ENCODE data around the gene RPN1. TPM values are rescaled to one million over a fixed set of nuclear protein-coding genes. Genes with fewer than 3 reads are reported as not detected.
A peak's percentile ranks its signal among the peaks of the same experiment; 100 is the strongest.
"Not testable (repeated sequence)": the region's sequence is repeated elsewhere in the genome, so short reads cannot be mapped to it uniquely, and the experiment has no call there.

RPN1 gene
- total RNA-seq, 2 donors from 2014 or later = 126 to 133 TPM

- Histone ChIP-seq H3K27ac (peak overlapping the region in 2 of 4 donors; percentile 25 to 63), H3K4me3 (peak overlapping the region in 1 of 2 donors; percentile 4), H3K4me1 (peaks cover 13% of the 10 kb centered on the region)
- TF ChIP-seq, protein P1, sequence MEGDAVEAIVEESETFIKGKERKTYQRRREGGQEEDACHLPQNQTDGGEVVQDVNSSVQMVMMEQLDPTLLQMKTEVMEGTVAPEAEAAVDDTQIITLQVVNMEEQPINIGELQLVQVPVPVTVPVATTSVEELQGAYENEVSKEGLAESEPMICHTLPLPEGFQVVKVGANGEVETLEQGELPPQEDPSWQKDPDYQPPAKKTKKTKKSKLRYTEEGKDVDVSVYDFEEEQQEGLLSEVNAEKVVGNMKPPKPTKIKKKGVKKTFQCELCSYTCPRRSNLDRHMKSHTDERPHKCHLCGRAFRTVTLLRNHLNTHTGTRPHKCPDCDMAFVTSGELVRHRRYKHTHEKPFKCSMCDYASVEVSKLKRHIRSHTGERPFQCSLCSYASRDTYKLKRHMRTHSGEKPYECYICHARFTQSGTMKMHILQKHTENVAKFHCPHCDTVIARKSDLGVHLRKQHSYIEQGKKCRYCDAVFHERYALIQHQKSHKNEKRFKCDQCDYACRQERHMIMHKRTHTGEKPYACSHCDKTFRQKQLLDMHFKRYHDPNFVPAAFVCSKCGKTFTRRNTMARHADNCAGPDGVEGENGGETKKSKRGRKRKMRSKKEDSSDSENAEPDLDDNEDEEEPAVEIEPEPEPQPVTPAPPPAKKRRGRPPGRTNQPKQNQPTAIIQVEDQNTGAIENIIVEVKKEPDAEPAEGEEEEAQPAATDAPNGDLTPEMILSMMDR (IDR thresholded peaks at IDR 0.05) = peak in 4 of 7 experiments; percentile 37 to 58 (median 40)
- TF ChIP-seq POLR2A (IDR thresholded peaks at IDR 0.05) = peak in 1 of 3 donors; percentile 22
- DNase-seq = peak; percentile 63 to 75 (median 64)
- H3K36me3 ChIP-seq (replicated peaks in 1 of 2; ENCODE audit: insufficient read depth in 1 of 2, low read depth in 2 of 2); H3K27me3 ChIP-seq; ATAC-seq; intact Hi-C loops (cut with DNase I); H3K9me3 ChIP-seq: not testable (repeated sequence)
- WGBS, 2 donors = 24 to 43% methylated on average over 9 to 43 of the region's 43 CpGs
Observed at GRCh38 chr3:128653383-128653992, 2.9 kb upstream of the RPN1 start.

DNA sequence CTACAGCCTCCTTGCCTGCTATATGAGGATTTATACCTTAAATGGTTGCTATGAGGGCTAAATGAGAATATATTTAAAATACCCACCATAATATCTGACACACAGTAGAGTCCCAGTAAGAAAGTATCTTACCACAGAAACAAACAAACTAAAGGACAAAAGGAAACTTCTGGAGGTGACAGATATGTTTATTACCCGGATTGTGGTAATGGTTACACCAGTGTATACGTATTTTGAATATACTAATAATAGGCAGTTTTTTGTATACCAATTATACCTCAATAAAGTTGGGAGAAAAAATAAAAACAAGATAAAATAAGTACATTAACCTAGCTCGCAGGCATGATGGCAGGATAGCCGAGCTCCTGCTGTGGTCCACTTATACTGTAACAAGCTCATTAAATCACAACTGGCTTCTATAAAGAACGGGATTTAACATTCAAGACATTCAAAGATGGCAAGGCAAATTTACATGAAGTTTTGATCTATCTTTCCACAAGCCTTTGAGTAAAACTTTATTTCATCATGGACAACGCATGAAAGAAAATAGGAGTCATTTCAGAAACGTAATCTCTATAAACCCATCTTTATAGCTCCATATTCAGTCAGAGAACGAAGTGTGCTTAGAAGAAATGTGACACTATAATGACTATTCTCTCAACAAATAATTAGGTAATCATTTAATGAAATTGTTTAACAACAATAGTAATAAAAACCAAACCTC, 1.5 kb downstream of the RPN1 start:
- no peaks in the 10 kb centered on the region for H3K9me3 ChIP-seq
- ATAC-seq (no peak), DNase-seq (no peak)
- peak overlapping the region in 3 of 4 donors; percentile 97 to 99 (median 99) for H3K27ac ChIP-seq
- H3K4me3 ChIP-seq = peak overlapping the region; percentile 98 to 100
- peaks cover 0 to 4% of the 10 kb centered on the region in 2 donors for H3K36me3 ChIP-seq (replicated peaks in 1 of 2; ENCODE audit: insufficient read depth in 1 of 2, low read depth in 2 of 2)
- H3K27me3 ChIP-seq = no peaks in the 10 kb centered on the region
- H3K4me1 ChIP-seq = peaks cover 46% of the 10 kb centered on the region
- intact Hi-C loops (cut with DNase I) = no loop called here
- whole genome bisulfite sequencing, 2 donors = 10% methylated on average over 8 of the region's 8 CpGs
- no peak for TF ChIP-seq POLR2A (IDR thresholded peaks at IDR 0.05)
- TF ChIP-seq, protein P1 (IDR thresholded peaks at IDR 0.05) = no peak

DNA sequence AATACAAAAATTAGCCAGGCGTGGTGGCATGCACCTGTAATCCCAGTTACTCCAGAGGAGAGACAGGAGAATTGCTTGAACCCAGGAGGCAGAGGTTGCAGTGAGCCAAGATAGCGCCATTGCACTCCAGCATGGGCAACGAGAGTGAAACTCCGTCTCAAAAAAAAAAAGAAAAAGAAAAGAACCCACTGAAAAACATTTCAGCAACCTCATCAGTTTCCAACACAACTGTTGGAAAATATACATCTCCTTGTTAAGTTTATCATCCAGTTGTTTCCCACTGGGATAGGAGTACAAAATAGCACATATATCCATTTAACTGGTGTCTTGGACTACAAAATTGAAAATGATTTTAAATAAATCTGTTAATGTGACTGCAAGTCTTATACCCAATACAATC, 2.2 kb downstream of the RPN1 start:
- DNase-seq = no peak
- H3K27ac ChIP-seq = peak overlapping the region in 1 of 4 donors; percentile 32
- intact Hi-C loops (cut with DNase I) = no loop called here
- H3K36me3 ChIP-seq (replicated peaks in 1 of 2; ENCODE audit: insufficient read depth in 1 of 2, low read depth in 2 of 2) = peaks cover 0 to 8% of the 10 kb centered on the region in 2 donors
- WGBS, 2 donors = 27 to 32% methylated on average over 4 of the region's 4 CpGs
- no peak overlapping the region for H3K4me3 ChIP-seq
- TF ChIP-seq POLR2A (IDR thresholded peaks at IDR 0.05) = no peak
- TF ChIP-seq, protein P1 (IDR thresholded peaks at IDR 0.05) = no peak
- peaks cover 46% of the 10 kb centered on the region for H3K4me1 ChIP-seq
- no peaks in the 10 kb centered on the region for H3K27me3 ChIP-seq
- ATAC-seq = no peak
- H3K9me3 ChIP-seq = no peaks in the 10 kb centered on the region

DNA sequence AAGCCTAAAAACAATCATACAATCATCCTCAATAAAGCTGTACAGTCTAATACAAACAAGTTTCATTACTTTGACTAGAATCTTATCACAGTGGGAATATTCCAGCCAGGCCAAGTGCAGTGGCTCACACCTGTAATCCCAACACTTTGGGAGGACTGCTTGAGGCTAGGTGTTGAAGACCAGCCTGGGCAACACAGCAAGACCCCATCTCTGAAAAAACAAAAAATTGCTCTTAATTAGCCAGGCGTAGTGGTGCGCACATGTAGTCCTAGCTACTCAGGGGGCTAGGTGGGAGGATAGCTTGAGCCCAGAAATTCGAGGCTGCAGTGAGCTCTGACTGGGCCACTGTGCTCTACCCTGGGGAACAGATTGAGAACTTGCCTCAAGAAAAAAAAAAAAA, 3.3 kb downstream of the RPN1 start:
- peaks cover 0 to 16% of the 10 kb centered on the region in 2 donors for H3K36me3 ChIP-seq (replicated peaks in 1 of 2; ENCODE audit: insufficient read depth in 1 of 2, low read depth in 2 of 2)
- H3K4me1 ChIP-seq = peaks cover 49% of the 10 kb centered on the region

More for the DNA sequence above, 3.3 kb downstream of the RPN1 start:
- Histone ChIP-seq H3K27ac (peak overlapping the region in 1 of 4 donors; percentile 13), H3K9me3 (no peaks in the 10 kb centered on the region), H3K27me3 (no peaks in the 10 kb centered on the region), H3K4me3 (no peak overlapping the region)
- WGBS, 2 donors = 81 to 85% methylated on average over 3 of the region's 3 CpGs
- intact Hi-C loops (cut with DNase I) = no loop called here
- TF ChIP-seq POLR2A (IDR thresholded peaks at IDR 0.05) = no peak
- TF ChIP-seq, protein P1 (IDR thresholded peaks at IDR 0.05) = no peak
- no peak for ATAC-seq
- DNase-seq = no peak
